ENCODE results near the gene CEP104. TPM values are rescaled to one million over a fixed set of nuclear protein-coding genes. Genes with fewer than 3 reads are reported as not detected.

Gene CEP104
- total RNA-seq, 4 donors from 2014 or later: 42.9 to 64.5 (median 54.7) TPM

GRCh38 chr1:3768811-3769390 lies 88.1 kb downstream of the CEP104 start:
- no peak for TF ChIP-seq CTCF (IDR thresholded peaks at IDR 0.05)
- no peak for TF ChIP-seq POLR2A (IDR thresholded peaks at IDR 0.05)
- H3K9me3 ChIP-seq: no peaks in the 10 kb centered on the region
- H3K27me3 ChIP-seq: peaks cover 0 to 3% of the 10 kb centered on the region in 2 donors
- no peak overlapping the region for H3K27ac ChIP-seq
- H3K4me3 ChIP-seq: no peak overlapping the region
- no peak for DNase-seq
- peaks cover 3 to 19% (median 9%) of the 10 kb centered on the region in 4 donors for H3K4me1 ChIP-seq
- no peaks in the 10 kb centered on the region for H3K36me3 ChIP-seq

GRCh38 chr1:3767328-3767925 lies 89.6 kb downstream of the CEP104 start:
- no peak overlapping the region for H3K4me3 ChIP-seq
- no peak overlapping the region for H3K27ac ChIP-seq
- H3K9me3 ChIP-seq: no peaks in the 10 kb centered on the region
- H3K27me3 ChIP-seq: peaks cover 0 to 3% of the 10 kb centered on the region in 2 donors
- peaks cover 3 to 14% (median 9%) of the 10 kb centered on the region in 4 donors for H3K4me1 ChIP-seq
- DNase-seq: no peak
- TF ChIP-seq POLR2A (IDR thresholded peaks at IDR 0.05): no peak
- TF ChIP-seq CTCF (IDR thresholded peaks at IDR 0.05): no peak
- H3K36me3 ChIP-seq: no peaks in the 10 kb centered on the region

- no peak for DNase-seq
- TF ChIP-seq POLR2A (IDR thresholded peaks at IDR 0.05): no peak
- TF ChIP-seq CTCF (IDR thresholded peaks at IDR 0.05): no peak
- Histone ChIP-seq H3K27me3 (no peaks in the 10 kb centered on the region), H3K36me3 (no peaks in the 10 kb centered on the region), H3K4me3 (no peak overlapping the region), H3K27ac (no peak overlapping the region), H3K4me1 (no peaks in the 10 kb centered on the region), H3K9me3 (no peaks in the 10 kb centered on the region)
Measured at GRCh38 chr1:3763351-3764125, 93.5 kb downstream of the CEP104 start.

GRCh38 chr1:3762873-3763228 lies 94.2 kb downstream of the CEP104 start:
- Histone ChIP-seq H3K4me1 (no peaks in the 10 kb centered on the region), H3K36me3 (no peaks in the 10 kb centered on the region), H3K9me3 (no peaks in the 10 kb centered on the region), H3K27ac (no peak overlapping the region), H3K4me3 (no peak overlapping the region), H3K27me3 (no peaks in the 10 kb centered on the region)
- no peak for TF ChIP-seq POLR2A (IDR thresholded peaks at IDR 0.05)
- TF ChIP-seq CTCF (IDR thresholded peaks at IDR 0.05): no peak
- no peak for DNase-seq

GRCh38 chr1:3762151-3762872 lies 94.7 kb downstream of the CEP104 start:
- Histone ChIP-seq H3K4me1 (no peaks in the 10 kb centered on the region), H3K4me3 (no peak overlapping the region), H3K27ac (no peak overlapping the region), H3K9me3 (no peaks in the 10 kb centered on the region), H3K27me3 (no peaks in the 10 kb centered on the region), H3K36me3 (no peaks in the 10 kb centered on the region)
- no peak for DNase-seq
- TF ChIP-seq CTCF (IDR thresholded peaks at IDR 0.05) (no peak), POLR2A (IDR thresholded peaks at IDR 0.05) (no peak)

Small RNA genes within 50 kb of the gene (small RNA-seq; reads per million reads assigned to genes)
- gene RN7SL574P: 0 reads per million in 2 donors

Other genes with a start within 250 kb of the CEP104 start
- gene MEGF6, start 245.7 kb downstream of the CEP104 start, total RNA-seq: 10 to 100 TPM in 2 of 4 donors, 1 to 10 TPM in 2; 2.5 to 61.1 (median 11.1) TPM
- gene TPRG1L, start 232.2 kb downstream of the CEP104 start, total RNA-seq: 10 to 100 TPM; 16.5 to 93.9 (median 71.3) TPM
- 10 to 100 TPM; 34.3 to 71.1 (median 49.4) TPM for gene WRAP73, start 207.1 kb downstream of the CEP104 start, total RNA-seq
- gene TP73, start 204.7 kb downstream of the CEP104 start, total RNA-seq: under 1 TPM in 1 of 4 donors, not detected in 3; 0.38 TPM
- gene CCDC27, start 104.8 kb downstream of the CEP104 start, total RNA-seq: not detected
- gene SMIM1, start 84.5 kb downstream of the CEP104 start, total RNA-seq: not detected
- gene LRRC47, start 60.7 kb downstream of the CEP104 start, total RNA-seq: 10 to 100 TPM; 31.3 to 99.0 (median 40.8) TPM
- gene DFFB, start 265 bp upstream of the CEP104 start, total RNA-seq: 10 to 100 TPM in 3 of 4 donors, 1 to 10 TPM in 1; 6.8 to 22.8 (median 13.7) TPM
- gene C1orf174, start 43.1 kb upstream of the CEP104 start, total RNA-seq: 10 to 100 TPM; 20.1 to 37.1 (median 31.4) TPM